Neuron (in vitro differentiated cells): ENCODE results near the gene MGST3.
"Not testable (repeated sequence)": the region's sequence is repeated elsewhere in the genome, so short reads cannot be mapped to it uniquely, and the experiment has no call there.

Source experiments
- H2AFZ ChIP-seq: one replicate; pipeline ENCODE4 v1.6.1; 2013; ENCODE audit warnings: low read depth, mild to moderate bottlenecking, inconsistent platforms, low read length, moderate library complexity
- H3K27me3 ChIP-seq: one replicate; pipeline ENCODE4 v1.6.1; 2013; ENCODE audit warnings: low read length; ENCODE audit not compliant: insufficient read depth
- H3K36me3 ChIP-seq: one replicate; pipeline ENCODE4 v1.6.1; 2013; ENCODE audit warnings: low read length; ENCODE audit not compliant: insufficient read depth
- H3K4me1 ChIP-seq: one replicate; pipeline ENCODE4 v1.6.1; 2013; ENCODE audit warnings: low read length; ENCODE audit not compliant: insufficient read depth
- H3K4me3 ChIP-seq: 2 replicates; pipeline ENCODE4 v1.5.1; 2013; ENCODE audit warnings: mild to moderate bottlenecking, low read length, moderate library complexity
- H3K9me3 ChIP-seq: one replicate; pipeline ENCODE4 v1.6.1; 2013; ENCODE audit warnings: low read length

Gene MGST3

GRCh38 chr1:165679282-165680036, 48.4 kb downstream of the MGST3 start:
- Histone ChIP-seq H3K4me3 (no peak overlapping the region), H3K27me3 (no peaks in the 10 kb centered on the region), H3K36me3 (peaks cover 57% of the 10 kb centered on the region), H3K4me1 (no peaks in the 10 kb centered on the region), H2AFZ (no peak overlapping the region), H3K9me3 (peaks cover 6% of the 10 kb centered on the region)

- Histone ChIP-seq H3K36me3 (peaks cover 56% of the 10 kb centered on the region), H3K9me3 (peaks cover 6% of the 10 kb centered on the region)
Measured at GRCh38 chr1:165680303-165680702, 49.3 kb downstream of the MGST3 start.

DNA sequence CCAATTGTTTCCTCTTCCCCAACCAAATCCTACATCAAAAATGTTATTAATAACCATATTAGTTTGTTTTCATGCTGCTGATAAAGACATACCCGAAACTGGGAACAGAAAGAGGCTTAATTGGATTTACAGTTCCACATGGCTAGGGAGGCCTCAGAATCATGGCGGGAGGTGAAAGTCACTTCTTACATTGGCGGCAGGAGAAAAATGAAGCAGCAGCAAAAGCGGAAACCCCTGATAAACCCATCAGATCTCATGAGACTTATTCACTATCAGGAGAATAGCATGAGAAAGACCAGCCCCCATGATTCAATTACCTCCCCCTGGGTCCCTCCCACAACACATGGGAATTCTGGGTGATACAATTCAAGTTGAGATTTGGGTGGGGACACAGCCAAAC, 49.7 kb downstream of the MGST3 start:
- H2AFZ ChIP-seq, H3K4me1 ChIP-seq, H3K4me3 ChIP-seq, H3K9me3 ChIP-seq, H3K27me3 ChIP-seq: not testable (repeated sequence)
- peaks cover 58% of the 10 kb centered on the region for H3K36me3 ChIP-seq

More at GRCh38 chr1:165680303-165680702, 49.3 kb downstream of the MGST3 start:
- Histone ChIP-seq H3K4me1 (no peaks in the 10 kb centered on the region), H3K27me3 (no peaks in the 10 kb centered on the region), H3K4me3 (no peak overlapping the region), H2AFZ (no peak overlapping the region)

- Histone ChIP-seq H3K4me1 (no peaks in the 10 kb centered on the region), H3K9me3 (peaks cover 4% of the 10 kb centered on the region), H2AFZ (no peak overlapping the region), H3K36me3 (peaks cover 51% of the 10 kb centered on the region), H3K27me3 (no peaks in the 10 kb centered on the region), H3K4me3 (no peak overlapping the region)
Measured at GRCh38 chr1:165683848-165684485, 52.9 kb downstream of the MGST3 start.

- no peak overlapping the region for H3K4me3 ChIP-seq
- no peaks in the 10 kb centered on the region for H3K27me3 ChIP-seq
- peaks cover 36% of the 10 kb centered on the region for H3K36me3 ChIP-seq
- H2AFZ ChIP-seq = no peak overlapping the region
- H3K4me1 ChIP-seq = no peaks in the 10 kb centered on the region
- H3K9me3 ChIP-seq = peaks cover 8% of the 10 kb centered on the region
Measured at GRCh38 chr1:165686121-165686970, 55.3 kb downstream of the MGST3 start.

GRCh38 chr1:165686971-165687433, 56.0 kb downstream of the MGST3 start:
- Histone ChIP-seq H2AFZ (no peak overlapping the region), H3K9me3 (peaks cover 8% of the 10 kb centered on the region), H3K27me3 (no peaks in the 10 kb centered on the region), H3K4me1 (no peaks in the 10 kb centered on the region), H3K4me3 (no peak overlapping the region), H3K36me3 (peaks cover 30% of the 10 kb centered on the region)

DNA sequence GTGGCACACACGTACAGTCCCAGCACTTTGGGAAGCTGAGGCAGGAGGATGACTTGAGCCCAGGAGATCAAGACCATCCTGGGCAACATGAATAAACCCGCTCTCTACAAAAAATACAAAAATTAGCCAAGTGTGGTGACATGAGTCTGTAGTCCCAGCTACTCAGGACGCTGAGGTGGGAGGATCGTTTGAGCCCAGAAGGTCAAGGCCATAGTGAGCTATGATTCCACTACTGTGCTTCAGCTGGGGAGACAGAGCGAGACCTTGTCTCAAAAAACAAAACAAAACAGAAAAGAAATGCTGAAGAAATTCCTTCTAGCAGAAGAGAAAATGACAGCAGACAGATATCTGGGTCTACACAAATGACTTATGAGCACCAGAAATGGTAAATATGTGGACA, 57.0 kb downstream of the MGST3 start:
- H3K36me3 ChIP-seq = peaks cover 19% of the 10 kb centered on the region
- no peaks in the 10 kb centered on the region for H3K4me1 ChIP-seq

DNA sequence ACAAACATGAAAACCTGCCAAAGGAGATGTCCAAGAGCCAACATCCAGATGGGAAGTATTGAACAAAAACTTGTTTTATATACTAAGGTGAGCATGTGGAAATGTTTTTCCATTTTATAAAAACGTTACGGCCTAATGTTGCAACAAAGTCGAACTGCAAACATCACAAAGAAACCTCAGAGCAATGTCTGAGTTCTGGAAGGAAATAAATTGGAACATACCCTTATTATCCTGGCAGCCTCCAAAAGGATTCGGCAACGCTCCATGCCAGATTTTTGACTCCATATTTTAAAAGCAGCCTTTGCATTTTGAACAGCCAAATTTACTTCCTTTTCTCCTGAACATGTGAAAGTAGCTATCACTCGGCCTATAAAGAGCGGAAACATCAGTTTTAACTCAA, 64.0 kb downstream of the MGST3 start:
- no peak overlapping the region for H2AFZ ChIP-seq
- H3K27me3 ChIP-seq = no peaks in the 10 kb centered on the region
- peaks cover 6% of the 10 kb centered on the region for H3K9me3 ChIP-seq
- no peak overlapping the region for H3K4me3 ChIP-seq
- peaks cover 1% of the 10 kb centered on the region for H3K4me1 ChIP-seq
- H3K36me3 ChIP-seq = peaks cover 2% of the 10 kb centered on the region

More for the DNA sequence above, 57.0 kb downstream of the MGST3 start:
- H3K4me3 ChIP-seq = no peak overlapping the region
- no peaks in the 10 kb centered on the region for H3K27me3 ChIP-seq
- H3K9me3 ChIP-seq = peaks cover 8% of the 10 kb centered on the region
- H2AFZ ChIP-seq = no peak overlapping the region

GRCh38 chr1:165696625-165697100, 65.6 kb downstream of the MGST3 start:
- H3K27me3 ChIP-seq = no peaks in the 10 kb centered on the region
- H3K4me3 ChIP-seq = peak overlapping the region; percentile 53
- peaks cover 3% of the 10 kb centered on the region for H3K9me3 ChIP-seq
- H3K36me3 ChIP-seq = peaks cover 2% of the 10 kb centered on the region
- H3K4me1 ChIP-seq = peaks cover 1% of the 10 kb centered on the region
- no peak overlapping the region for H2AFZ ChIP-seq

GRCh38 chr1:165697491-165697880, 66.5 kb downstream of the MGST3 start:
- H3K4me1 ChIP-seq = peaks cover 1% of the 10 kb centered on the region
- no peaks in the 10 kb centered on the region for H3K27me3 ChIP-seq
- H3K4me3 ChIP-seq = peak overlapping the region; percentile 53

GRCh38 chr1:165697881-165698760, 67.1 kb downstream of the MGST3 start, which contains the start of gene ALDH9A1:
ALDH9A1 (minus strand) TSS chr1:165698562; CDS start chr1:165698558, 4 bp downstream.
- H3K27me3 ChIP-seq = no peaks in the 10 kb centered on the region
- H2AFZ ChIP-seq = peak within 1 kb of the TSS; percentile 86
- peaks cover 3% of the 10 kb centered on the region for H3K9me3 ChIP-seq
- H3K4me1 ChIP-seq = peaks cover 1% of the 10 kb centered on the region
- H3K36me3 ChIP-seq = peaks cover 2% of the 10 kb centered on the region
- peak within 1 kb of the TSS; percentile 53 for H3K4me3 ChIP-seq

More at GRCh38 chr1:165697491-165697880, 66.5 kb downstream of the MGST3 start:
- peak overlapping the region; percentile 86 for H2AFZ ChIP-seq
- H3K9me3 ChIP-seq = peaks cover 3% of the 10 kb centered on the region
- peaks cover 2% of the 10 kb centered on the region for H3K36me3 ChIP-seq

DNA sequence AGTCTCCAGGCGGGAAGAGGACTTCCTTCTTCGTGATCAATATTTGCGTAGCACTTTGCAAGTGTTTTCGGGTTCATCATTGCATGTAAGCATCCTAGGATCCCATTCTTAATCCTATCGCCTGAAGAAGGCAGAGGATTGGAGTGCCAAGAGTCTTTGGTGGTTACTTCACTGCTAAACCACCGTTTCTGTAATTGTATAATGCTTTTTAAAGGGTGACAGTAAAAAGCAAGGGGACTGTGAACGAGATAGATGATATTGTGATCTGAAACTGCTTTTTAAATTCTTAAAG, 67.7 kb downstream of the MGST3 start:
- Histone ChIP-seq H3K4me3 (peak overlapping the region; percentile 53), H3K36me3 (peaks cover 2% of the 10 kb centered on the region), H3K4me1 (peaks cover 1% of the 10 kb centered on the region), H2AFZ (peak overlapping the region; percentile 86), H3K27me3 (no peaks in the 10 kb centered on the region), H3K9me3 (peaks cover 3% of the 10 kb centered on the region)
